Astrocyte (in vitro differentiated cells and primary cell): ENCODE data around the gene RPS25. TPM values are rescaled to one million over a fixed set of nuclear protein-coding genes. Genes with fewer than 3 reads are reported as not detected.

Source experiments
- DNase-seq: peaks from one replicate; pipeline ENCODE4 v3.0.0-alpha.2; 2010; ENCODE audit warnings: low read depth
- FAIRE-seq: peaks from 2 replicates; lab custom pipeline; 2011; peaks lifted over from hg19 to GRCh38; lab: Jason Lieb, UNC
- H2AFZ ChIP-seq: 2 replicates; pipeline ENCODE4 v1.6.0; 2012; ENCODE audit warnings: low read depth, low read length, inconsistent platforms
- H3K27ac ChIP-seq: 2 replicates; pipeline ENCODE4 v1.5.1; 2011; ENCODE audit warnings: low read depth, low read length, inconsistent platforms
- H3K27me3 ChIP-seq: 2 replicates; pipeline ENCODE4 v1.6.0; 2011; ENCODE audit warnings: low read length, inconsistent platforms; ENCODE audit not compliant: insufficient read depth
- H3K36me3 ChIP-seq: 2 replicates; pipeline ENCODE4 v1.5.1; 2011; ENCODE audit warnings: low read length, inconsistent platforms; ENCODE audit not compliant: insufficient read depth
- H3K4me1 ChIP-seq: 2 replicates; pipeline ENCODE4 v1.5.1; 2011; ENCODE audit warnings: low read length, inconsistent platforms; ENCODE audit not compliant: insufficient read depth
- H3K4me2 ChIP-seq: 2 replicates; pipeline ENCODE4 v1.6.0; 2012; ENCODE audit warnings: low read length, inconsistent platforms
- H3K4me3 ChIP-seq: 2 replicates; pipeline ENCODE4 v1.5.1; 2011; ENCODE audit warnings: low read depth, mild to moderate bottlenecking, low read length, inconsistent platforms; ENCODE audit not compliant: insufficient read depth
- H3K79me2 ChIP-seq: 2 replicates; pipeline ENCODE4 v1.6.0; 2012; ENCODE audit warnings: mild to moderate bottlenecking, low read length, inconsistent platforms; ENCODE audit not compliant: insufficient read depth
- H3K9ac ChIP-seq: 2 replicates; pipeline ENCODE4 v1.6.0; 2012; ENCODE audit warnings: mild to moderate bottlenecking, low read length, inconsistent platforms
- H3K9me3 ChIP-seq: 2 replicates; pipeline ENCODE4 v1.5.1; 2012; ENCODE audit warnings: low read depth, mild to moderate bottlenecking, low read length, inconsistent platforms; ENCODE audit not compliant: insufficient read depth
- H4K20me1 ChIP-seq: 2 replicates; pipeline ENCODE4 v1.6.0; 2012; ENCODE audit warnings: low read length, inconsistent platforms; ENCODE audit not compliant: insufficient read depth
- H3K27ac Mint-ChIP-seq: one replicate; pipeline ENCODE4 v1.8.0; 2021; ENCODE audit warnings: mild to moderate bottlenecking, mixed read lengths; ENCODE audit not compliant: unreplicated experiment
- H3K27me3 Mint-ChIP-seq: one replicate; pipeline ENCODE4 v1.8.0; 2021; ENCODE audit warnings: low read depth, mixed read lengths; ENCODE audit not compliant: unreplicated experiment
- H3K36me3 Mint-ChIP-seq: one replicate; pipeline ENCODE4 v1.8.0; 2021; ENCODE audit warnings: low read depth, mixed read lengths; ENCODE audit not compliant: unreplicated experiment
- H3K4me1 Mint-ChIP-seq: one replicate; pipeline ENCODE4 v1.8.0; 2021; ENCODE audit warnings: low read depth, mixed read lengths; ENCODE audit not compliant: unreplicated experiment
- H3K4me3 Mint-ChIP-seq: one replicate; pipeline ENCODE4 v1.8.0; 2021; ENCODE audit warnings: mild to moderate bottlenecking, moderate library complexity, mixed read lengths; ENCODE audit not compliant: unreplicated experiment
- H3K9me3 Mint-ChIP-seq: one replicate; pipeline ENCODE4 v1.8.0; 2021; ENCODE audit warnings: mild to moderate bottlenecking, mixed read lengths; ENCODE audit not compliant: unreplicated experiment
- EZH2 ChIP-seq: IDR thresholded peaks from 2 replicates; pipeline ENCODE4 v1.6.1; 2012; ENCODE audit warnings: mild to moderate bottlenecking, low read length, inconsistent platforms; ENCODE audit not compliant: insufficient read depth
- total RNA-seq: library from RNA; stranded (reverse); gene quantifications from 2 replicates; pipeline ENCODE4 v1.2.1, GENCODE V29; 2021
- TF ChIP-seq, protein P1 (sequence below): IDR thresholded peaks from 2 replicates; pipeline ENCODE4 v1.5.1; 2011; ENCODE audit warnings: low read depth, mild to moderate bottlenecking, inconsistent platforms, low read length, moderate library complexity; ENCODE audit not compliant: insufficient read depth

RPS25 gene
- total RNA-seq, 1 donor from 2014 or later, result 750 TPM

DNA sequence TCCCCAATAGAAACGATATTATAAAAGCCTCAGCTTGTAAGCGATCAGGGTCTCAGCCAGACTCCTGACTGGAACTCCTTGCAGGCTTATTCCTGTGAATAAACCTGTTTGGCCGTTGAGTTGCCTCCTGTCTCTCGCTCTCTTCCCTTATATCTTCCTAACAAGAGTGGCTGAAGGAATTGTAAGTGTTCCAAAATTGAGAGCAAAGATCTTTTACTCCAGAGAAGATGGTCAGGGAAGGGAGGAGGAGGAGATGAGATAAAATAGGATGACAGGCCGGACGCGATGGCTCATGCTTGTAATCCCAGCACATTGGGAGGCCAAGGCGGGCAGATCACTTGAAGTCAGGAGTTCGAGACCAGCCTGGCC lies 13.8 kb upstream of the RPS25 start:
- peaks cover 10% of the 10 kb centered on the region for H3K36me3 Mint-ChIP-seq
- no peak overlapping the region for H2AFZ ChIP-seq
- H3K4me1 Mint-ChIP-seq, result peaks cover 13% of the 10 kb centered on the region
- H3K27me3 Mint-ChIP-seq, result no peaks in the 10 kb centered on the region
- no peaks in the 10 kb centered on the region for H4K20me1 ChIP-seq
- no peak overlapping the region for H3K4me3 Mint-ChIP-seq
- no peaks in the 10 kb centered on the region for H3K79me2 ChIP-seq
- H3K4me1 ChIP-seq, result peaks cover 5% of the 10 kb centered on the region
- H3K9me3 ChIP-seq, result no peaks in the 10 kb centered on the region
- DNase-seq (no peak), FAIRE-seq (no peak)
- H3K27ac Mint-ChIP-seq, result no peak overlapping the region
- no peak overlapping the region for H3K9ac ChIP-seq
- no peak overlapping the region for H3K27ac ChIP-seq
- no peaks in the 10 kb centered on the region for H3K9me3 Mint-ChIP-seq
- no peak overlapping the region for H3K4me2 ChIP-seq
- H3K36me3 ChIP-seq, result no peaks in the 10 kb centered on the region
- H3K4me3 ChIP-seq, result no peak overlapping the region
- no peaks in the 10 kb centered on the region for H3K27me3 ChIP-seq
- TF ChIP-seq, protein P1, sequence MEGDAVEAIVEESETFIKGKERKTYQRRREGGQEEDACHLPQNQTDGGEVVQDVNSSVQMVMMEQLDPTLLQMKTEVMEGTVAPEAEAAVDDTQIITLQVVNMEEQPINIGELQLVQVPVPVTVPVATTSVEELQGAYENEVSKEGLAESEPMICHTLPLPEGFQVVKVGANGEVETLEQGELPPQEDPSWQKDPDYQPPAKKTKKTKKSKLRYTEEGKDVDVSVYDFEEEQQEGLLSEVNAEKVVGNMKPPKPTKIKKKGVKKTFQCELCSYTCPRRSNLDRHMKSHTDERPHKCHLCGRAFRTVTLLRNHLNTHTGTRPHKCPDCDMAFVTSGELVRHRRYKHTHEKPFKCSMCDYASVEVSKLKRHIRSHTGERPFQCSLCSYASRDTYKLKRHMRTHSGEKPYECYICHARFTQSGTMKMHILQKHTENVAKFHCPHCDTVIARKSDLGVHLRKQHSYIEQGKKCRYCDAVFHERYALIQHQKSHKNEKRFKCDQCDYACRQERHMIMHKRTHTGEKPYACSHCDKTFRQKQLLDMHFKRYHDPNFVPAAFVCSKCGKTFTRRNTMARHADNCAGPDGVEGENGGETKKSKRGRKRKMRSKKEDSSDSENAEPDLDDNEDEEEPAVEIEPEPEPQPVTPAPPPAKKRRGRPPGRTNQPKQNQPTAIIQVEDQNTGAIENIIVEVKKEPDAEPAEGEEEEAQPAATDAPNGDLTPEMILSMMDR, result no peak
- no peak for TF ChIP-seq EZH2

DNA sequence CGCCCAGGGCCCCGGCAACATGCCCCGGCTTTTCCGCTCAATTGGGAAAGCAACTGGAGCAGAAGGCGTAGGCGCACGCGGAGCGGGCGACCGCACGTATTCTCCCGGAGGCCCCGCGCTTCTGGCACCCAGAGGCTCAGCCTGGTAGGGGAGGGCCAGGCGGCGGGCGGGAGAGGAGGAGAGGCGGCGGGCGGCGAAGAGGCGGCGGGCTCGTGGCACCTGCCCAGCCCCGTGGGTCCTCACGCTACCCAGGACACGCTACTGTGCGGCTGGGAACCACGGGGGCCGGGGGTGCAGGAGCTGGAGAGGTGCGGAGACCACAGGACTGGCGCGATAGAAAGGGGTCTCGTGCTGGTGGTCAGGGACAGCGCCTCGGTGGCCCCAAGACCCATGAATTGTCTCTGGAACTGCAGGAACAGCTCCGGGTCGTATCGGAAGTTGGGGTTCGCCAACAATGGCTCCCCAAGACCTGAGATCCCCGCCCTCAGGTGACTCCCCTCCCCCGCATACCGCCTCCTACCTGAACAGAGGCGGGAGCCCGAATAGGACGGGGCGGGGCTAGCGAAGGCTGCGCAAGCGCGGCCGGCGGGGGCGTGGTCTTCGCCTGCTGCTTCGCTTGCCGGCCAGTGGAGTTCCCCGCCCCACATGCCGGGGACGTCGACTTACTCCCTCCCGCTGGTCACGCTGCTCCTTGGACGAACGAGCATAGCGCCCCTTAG lies 12.3 kb upstream of the RPS25 start, which contains the start of gene SLC37A4:
TSS of gene SLC37A4 (minus strand) at position 549 of the 719 bp plus-strand sequence.
- Mint-ChIP-seq H3K4me3 (peak within 1 kb of the TSS; percentile 75), H3K36me3 (peaks cover 13% of the 10 kb centered on the region), H3K27ac (peak within 1 kb of the TSS; percentile 75), H3K9me3 (no peaks in the 10 kb centered on the region), H3K4me1 (peaks cover 13% of the 10 kb centered on the region), H3K27me3 (no peaks in the 10 kb centered on the region)
- Histone ChIP-seq H3K4me2 (peak within 1 kb of the TSS; percentile 98), H3K79me2 (no peaks in the 10 kb centered on the region), H4K20me1 (peaks cover 3% of the 10 kb centered on the region), H3K36me3 (no peaks in the 10 kb centered on the region), H3K9ac (peak within 1 kb of the TSS; percentile 72), H3K27me3 (no peaks in the 10 kb centered on the region), H3K4me1 (peaks cover 5% of the 10 kb centered on the region), H3K9me3 (no peaks in the 10 kb centered on the region), H3K4me3 (peak within 1 kb of the TSS; percentile 78), H3K27ac (no peak within 1 kb of the TSS), H2AFZ (peak within 1 kb of the TSS; percentile 99)
- no peak for FAIRE-seq
- no peak for TF ChIP-seq EZH2
- TF ChIP-seq, protein P1, result no peak
- DNase-seq, result peak; percentile 93

DNA sequence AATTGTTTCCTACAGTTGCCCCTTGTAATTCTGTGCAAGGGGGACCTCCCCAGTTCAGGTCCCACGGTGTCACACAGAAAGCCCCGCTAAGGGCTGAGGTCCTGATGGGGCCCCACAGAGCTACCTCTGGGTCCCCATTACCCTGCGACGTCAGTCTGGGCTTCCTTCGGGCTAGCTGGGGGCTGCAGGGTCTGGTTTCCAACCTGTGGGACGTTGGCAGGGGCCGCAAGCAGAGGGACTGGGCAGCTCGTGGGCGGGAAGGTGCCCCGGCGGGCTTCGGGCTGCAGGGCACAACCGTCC lies 11.8 kb upstream of the RPS25 start:
- H3K9ac ChIP-seq, result peak overlapping the region; percentile 72
- H3K4me3 Mint-ChIP-seq, result peak overlapping the region; percentile 75
- H4K20me1 ChIP-seq, result peaks cover 6% of the 10 kb centered on the region
- no peaks in the 10 kb centered on the region for H3K27me3 ChIP-seq
- H3K36me3 Mint-ChIP-seq, result peaks cover 18% of the 10 kb centered on the region
- peak overlapping the region; percentile 99 for H2AFZ ChIP-seq
- no peaks in the 10 kb centered on the region for H3K36me3 ChIP-seq
- no peak for FAIRE-seq
- peak overlapping the region; percentile 78 for H3K4me3 ChIP-seq
- no peaks in the 10 kb centered on the region for H3K27me3 Mint-ChIP-seq
- H3K9me3 Mint-ChIP-seq, result no peaks in the 10 kb centered on the region
- H3K27ac ChIP-seq, result no peak overlapping the region
- no peaks in the 10 kb centered on the region for H3K9me3 ChIP-seq
- peak overlapping the region; percentile 98 for H3K4me2 ChIP-seq
- H3K79me2 ChIP-seq, result no peaks in the 10 kb centered on the region
- TF ChIP-seq, protein P1, result no peak
- TF ChIP-seq EZH2, result no peak
- no peak overlapping the region for H3K27ac Mint-ChIP-seq
- no peak for DNase-seq
- H3K4me1 ChIP-seq, result peaks cover 5% of the 10 kb centered on the region
- H3K4me1 Mint-ChIP-seq, result peaks cover 13% of the 10 kb centered on the region
